Stimulated activated CD4-positive, alpha-beta T cell treated with anti-CD3 and anti-CD28 coated beads, Interleukin-4, amount 100 ng/mL, for 48 hours (primary cell): ENCODE measurements around the gene MAPK10.

Source experiments
- DNase-seq, 2 donors: peaks; one replicate each; pipeline ENCODE4 v3.0.0-alpha.2; 2020; ENCODE audit warnings: low read depth in 2 of 2

The MAPK10 gene

GRCh38 chr4:86278126-86278525 is 81.7 kb downstream of the MAPK10 start:
- DNase-seq, result no peak

DNA sequence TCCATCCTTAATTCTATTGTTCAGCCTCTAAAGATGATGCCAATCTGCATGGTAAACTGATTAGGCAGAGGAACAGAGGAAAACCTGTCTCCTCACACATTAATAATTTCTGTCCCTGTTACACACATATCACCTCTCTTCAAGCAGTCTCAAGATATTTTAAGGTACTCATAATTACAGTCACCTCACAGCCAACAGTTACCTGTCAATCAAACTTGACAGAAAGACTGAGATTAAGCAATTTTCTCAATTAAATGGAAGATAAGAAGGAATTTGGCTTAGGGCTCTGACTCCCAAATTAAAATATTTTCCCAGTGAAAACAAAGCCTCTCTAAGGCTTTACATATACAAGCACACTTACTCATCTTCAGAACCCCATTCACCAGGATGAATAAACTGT is 85.2 kb downstream of the MAPK10 start:
- no peak for DNase-seq

DNA sequence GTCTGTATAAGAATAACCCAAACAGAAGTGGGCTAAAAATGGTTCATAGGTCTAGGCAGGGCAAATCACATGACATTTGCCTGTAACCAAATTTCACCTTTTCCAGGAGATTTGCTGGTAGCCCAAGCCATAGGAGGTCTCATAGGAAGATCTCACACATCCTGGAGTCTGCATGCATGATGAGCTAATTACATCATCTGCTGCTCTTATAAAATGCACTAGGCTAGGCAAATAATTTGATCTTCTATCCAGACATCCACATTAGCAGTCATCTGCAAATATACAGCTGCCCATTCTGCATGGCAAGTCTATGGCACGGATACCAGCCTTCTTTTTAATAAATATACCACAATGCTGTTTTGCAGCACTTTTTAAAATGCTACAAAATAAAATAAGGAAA is 87.2 kb downstream of the MAPK10 start:
- DNase-seq, result no peak

DNA sequence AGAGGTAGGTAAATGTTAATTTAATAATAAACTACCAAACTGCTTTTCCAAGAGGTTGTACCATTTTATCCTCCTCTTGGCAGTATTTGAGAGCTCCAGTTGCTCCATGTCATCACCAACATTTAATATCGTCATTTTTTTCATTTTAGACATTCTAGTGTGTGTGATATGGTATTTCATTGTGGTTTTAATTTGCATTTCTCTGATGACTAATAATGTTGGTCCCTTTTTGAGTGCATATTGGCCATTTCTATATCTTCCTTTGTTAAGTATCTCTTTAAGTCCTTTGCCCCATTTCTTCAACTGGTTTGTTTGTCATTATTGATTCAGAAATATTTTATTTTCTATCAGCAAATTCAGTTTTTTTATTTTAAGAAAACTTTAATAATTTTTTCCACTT is 88.8 kb downstream of the MAPK10 start:
- DNase-seq, result no peak

GRCh38 chr4:86269354-86269753 is 90.5 kb downstream of the MAPK10 start:
- DNase-seq, result no peak

- no peak for DNase-seq
Observed at GRCh38 chr4:86264241-86264640, 95.6 kb downstream of the MAPK10 start.

DNA sequence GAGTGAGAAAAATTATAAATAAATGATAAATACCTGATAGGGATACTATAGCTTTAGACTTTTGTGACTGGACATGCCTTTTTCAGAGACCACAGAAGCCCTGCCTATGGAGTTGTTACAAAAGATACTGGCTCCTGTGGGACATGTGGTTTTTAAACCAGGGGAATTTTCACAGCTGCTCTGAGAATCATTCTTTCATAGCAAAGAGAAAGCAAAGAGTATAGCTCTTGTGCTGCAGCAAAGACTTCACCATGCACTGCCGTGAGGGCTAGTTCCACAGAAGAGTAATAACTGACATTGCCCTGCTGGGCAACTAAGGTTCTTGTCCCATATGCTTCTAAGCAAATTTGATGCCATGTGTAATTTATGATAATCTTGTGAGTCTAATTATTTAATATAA is 98.2 kb downstream of the MAPK10 start:
- no peak for DNase-seq

DNA sequence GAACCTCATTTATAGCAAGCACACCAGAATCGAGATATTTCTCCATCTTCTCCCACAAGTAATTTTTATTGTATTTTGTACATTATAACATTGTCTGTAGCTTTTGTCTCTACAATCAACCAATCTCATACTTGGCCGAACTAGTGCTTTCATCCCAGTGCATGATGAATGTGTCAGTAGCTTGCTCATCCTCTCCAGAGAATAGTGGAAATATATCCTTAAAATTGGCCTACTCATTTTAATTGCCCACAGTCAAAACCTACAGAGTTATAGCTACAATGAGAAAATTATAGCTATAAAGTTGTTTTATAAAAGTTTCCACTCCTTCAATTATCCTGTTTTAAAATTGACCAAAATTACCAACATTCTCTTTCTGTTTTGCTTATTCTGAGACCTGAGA is 103.8 kb downstream of the MAPK10 start:
- DNase-seq, result no peak

- no peak for DNase-seq
Observed at GRCh38 chr4:86250619-86251018, 109.2 kb downstream of the MAPK10 start.

DNA sequence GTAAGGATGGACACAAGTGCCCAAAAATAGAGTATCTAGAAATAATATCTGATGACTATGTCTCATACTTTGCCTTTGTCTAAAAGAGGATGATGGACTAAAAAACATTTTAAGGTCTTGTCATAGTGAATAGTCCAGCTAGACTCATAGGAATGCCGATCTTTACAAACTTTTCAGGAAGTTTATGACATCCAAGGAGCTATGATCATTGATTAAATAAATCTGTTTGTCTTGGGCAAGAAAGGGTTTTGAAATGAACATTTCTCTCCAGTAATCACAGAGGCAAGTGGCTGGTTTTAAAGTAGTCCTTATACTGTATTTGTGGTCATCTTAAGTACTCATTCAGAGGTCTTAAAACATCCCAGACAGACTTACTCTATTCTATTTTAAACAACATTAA is 109.8 kb downstream of the MAPK10 start:
- DNase-seq, result no peak

- DNase-seq, result no peak
Observed at GRCh38 chr4:86249074-86249473, 110.8 kb downstream of the MAPK10 start.

- no peak for DNase-seq
Observed at GRCh38 chr4:86247906-86248305, 111.9 kb downstream of the MAPK10 start.

DNA sequence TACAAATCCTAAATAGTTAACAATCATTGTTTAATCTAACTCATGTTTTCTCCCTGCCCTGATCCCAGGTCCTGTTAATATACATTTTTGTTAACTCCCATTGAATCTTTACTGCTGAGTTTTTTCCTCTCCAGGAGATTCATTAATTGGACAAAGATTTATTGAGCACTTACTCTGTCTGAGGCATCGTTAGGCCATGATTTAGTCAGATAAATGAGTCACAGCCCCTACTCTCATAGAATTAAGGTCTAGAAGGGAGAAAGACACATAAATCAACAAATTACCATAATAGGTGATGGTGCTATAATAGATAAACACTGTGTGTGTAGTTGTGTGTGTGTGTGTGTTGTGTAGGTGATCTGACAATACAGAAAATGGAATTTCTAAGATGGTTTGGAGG is 112.5 kb downstream of the MAPK10 start:
- DNase-seq, result no peak

DNA sequence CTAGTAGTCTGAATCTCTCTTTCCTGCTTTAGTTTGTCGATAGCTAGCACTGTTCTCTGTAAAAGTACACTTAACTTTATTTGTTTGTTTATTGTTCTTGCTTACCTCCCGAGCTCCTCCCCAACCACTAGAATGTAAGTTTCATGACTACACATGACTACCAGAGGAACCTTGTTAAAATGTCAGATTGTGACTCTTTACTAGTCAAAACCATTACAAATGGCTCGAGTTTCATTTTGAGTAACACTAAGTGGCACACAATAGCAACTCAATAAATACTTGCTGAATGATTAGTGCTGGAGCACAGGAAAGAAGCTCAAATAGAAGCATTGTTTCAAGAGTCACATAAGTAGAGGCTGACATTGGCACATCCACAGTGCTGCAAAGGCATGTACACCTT is 116.1 kb downstream of the MAPK10 start:
- DNase-seq, result no peak

- no peak for DNase-seq
Observed at GRCh38 chr4:86242677-86243076, 117.2 kb downstream of the MAPK10 start.

DNA sequence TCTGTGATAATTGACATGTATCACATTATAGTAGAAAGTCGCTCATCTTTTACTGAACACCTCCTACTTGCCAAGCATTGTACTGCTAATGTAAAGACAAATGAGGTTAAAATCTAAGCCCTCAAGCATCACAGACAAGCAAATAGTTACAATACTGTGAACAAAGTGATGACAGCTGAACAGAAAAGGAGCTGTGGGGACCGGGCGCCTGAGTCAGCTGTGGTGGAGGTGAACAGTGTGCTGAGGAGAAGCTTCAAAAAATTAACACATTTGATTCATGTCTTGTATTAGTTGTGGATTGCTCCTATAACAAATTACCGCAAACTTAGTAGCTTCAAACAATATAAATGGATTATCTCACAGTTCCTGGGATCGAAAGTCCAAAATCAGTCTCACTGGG is 124.3 kb downstream of the MAPK10 start:
- DNase-seq, result no peak

DNA sequence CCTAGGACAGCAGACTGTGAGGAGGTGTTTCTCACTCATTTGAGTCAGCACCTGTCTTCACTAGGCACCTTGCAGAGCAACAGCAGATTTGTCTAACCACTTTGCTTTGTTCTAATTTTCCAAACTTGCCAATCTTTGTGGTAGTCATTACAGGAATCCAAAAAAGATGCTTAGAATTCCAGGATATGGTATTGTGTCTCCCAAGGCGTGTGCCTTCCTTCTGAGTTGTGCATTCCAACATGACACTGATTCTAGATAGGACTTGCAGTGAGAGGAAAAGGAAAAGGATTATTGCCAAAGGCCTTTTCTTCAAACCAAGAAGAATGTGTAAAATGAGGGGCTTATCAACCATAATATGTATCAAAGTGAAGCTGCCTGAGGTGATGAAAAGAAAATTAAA is 126.2 kb downstream of the MAPK10 start:
- no peak for DNase-seq

DNA sequence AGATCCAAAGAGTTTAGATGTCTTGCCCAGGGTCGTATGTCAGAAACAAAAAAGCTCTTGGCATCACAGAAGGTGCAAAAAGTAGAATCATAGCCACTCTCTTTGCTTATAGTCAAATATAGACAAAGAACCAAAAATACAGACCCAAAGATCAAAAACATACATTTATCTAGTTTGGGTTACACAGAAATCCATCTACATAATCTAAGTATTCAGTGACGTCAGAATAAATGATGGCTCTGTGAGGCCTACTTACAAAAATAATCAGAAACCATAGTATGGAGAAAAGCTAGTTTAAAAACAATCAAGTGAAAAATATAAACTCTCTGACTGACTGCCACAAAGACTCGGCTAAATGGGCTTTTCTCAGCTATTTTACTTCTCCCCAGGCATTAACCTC is 126.8 kb downstream of the MAPK10 start:
- no peak for DNase-seq

DNA sequence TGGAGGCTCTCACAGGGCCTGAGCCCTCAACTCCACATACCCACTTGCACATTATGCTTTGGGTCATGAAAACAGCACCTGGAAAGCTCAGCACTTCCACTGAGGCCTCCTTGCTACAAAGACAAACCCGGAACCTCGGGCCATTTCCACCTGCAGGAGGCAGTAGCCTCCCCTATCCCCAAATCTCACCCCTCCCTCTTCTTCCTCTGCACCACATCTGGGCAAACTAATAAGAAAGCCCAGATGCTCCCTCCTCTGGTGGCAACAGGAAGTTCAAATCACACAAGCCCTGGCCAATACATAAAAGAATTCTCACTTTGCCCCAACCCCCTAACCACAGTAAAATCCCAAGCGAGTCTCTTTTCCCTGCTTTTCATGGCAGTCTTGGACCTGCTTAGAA is 136.4 kb downstream of the MAPK10 start:
- DNase-seq, result no peak

DNA sequence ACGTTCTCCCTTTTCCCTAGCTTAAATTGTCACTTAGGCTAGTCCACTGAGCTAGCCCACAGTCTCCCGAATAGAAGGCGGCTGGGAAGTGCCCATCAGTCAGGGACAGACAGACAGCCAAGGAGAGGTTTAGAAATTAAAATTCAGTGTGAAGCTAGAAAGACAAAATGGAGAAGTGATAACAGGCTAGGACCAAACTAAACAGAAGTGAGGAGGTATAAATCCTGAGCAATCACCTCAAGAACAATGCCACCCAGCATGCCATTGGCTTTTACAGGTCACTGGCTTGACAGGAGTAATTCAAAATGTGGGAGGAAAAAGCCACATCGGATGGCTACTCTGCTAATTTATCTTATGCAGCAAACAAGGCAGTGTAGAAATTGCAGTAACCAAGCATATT is 138.9 kb downstream of the MAPK10 start:
- no peak for DNase-seq

DNA sequence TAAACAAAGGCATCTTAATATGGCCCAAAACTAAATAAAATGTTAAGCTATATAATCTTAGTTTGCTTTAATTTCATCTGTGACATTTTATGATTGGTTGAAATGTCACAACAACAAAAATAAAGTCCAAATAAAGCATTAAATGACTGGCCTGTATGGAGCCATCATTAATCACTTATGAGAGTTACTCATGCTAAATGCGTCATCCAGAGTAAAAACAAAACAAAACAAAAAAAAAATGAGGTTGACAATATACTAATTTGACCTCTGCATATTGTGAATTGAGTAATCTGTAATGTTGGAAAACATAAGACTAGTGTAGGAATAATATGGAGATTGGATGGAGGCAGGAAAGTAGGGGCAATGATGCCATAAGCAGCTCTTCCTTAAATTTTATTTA is 139.7 kb downstream of the MAPK10 start:
- DNase-seq, result no peak

- no peak for DNase-seq
Observed at GRCh38 chr4:86218746-86219473, 140.9 kb downstream of the MAPK10 start.

GRCh38 chr4:86203176-86203575 is 156.7 kb downstream of the MAPK10 start:
- no peak for DNase-seq

DNA sequence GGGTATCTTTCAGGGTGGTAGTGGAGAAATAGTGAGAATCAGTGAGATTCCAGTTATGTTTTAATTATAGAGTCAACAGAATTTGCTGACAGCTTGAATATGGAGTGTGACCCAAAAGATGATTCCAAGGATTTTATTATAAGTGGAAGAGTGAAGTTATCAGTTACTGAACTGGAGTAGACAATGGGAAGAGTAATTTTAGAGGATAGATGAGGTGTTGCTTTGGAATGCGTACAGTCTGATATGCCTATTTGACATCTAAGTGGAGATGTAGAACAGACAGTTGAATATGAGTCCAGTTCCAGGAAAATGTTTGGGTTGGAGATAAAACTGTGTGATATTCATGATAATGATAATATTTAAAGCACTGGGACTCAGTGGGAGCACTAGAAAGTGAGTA is 174.2 kb downstream of the MAPK10 start:
- DNase-seq, result no peak
